Activated CD4-positive, alpha-beta T cell treated with anti-CD3 and anti-CD28 coated beads, Interleukin-2, amount 10 ng/mL, durations not matched to agents 7 days and 5 days (primary cell): ENCODE data around the gene GRM3. TPM values are rescaled to one million over a fixed set of nuclear protein-coding genes. Genes with fewer than 3 reads are reported as not detected.

Experiments used
- CTCF ChIA-PET: fragments of 350-600 bp; sonication (Branson Sonifier 250); formaldehyde crosslinking; loops from one replicate; lab custom pipeline; 2021; ENCODE audit warnings: antibody characterized with exemption; lab: Charles Lee
- POLR2A ChIA-PET: fragments of 350-600 bp; sonication (Branson Sonifier 250); formaldehyde crosslinking; loops from one replicate; lab custom pipeline; 2021; ENCODE audit warnings: antibody characterized with exemption; lab: Charles Lee
- DNase-seq: peaks from one replicate; pipeline ENCODE4 v3.0.0-alpha.2; 2020
- H3K27ac Mint-ChIP-seq: one replicate; pipeline ENCODE4 v1.8.0; 2021; ENCODE audit warnings: mild to moderate bottlenecking, moderate library complexity, mixed read lengths
- H3K27me3 Mint-ChIP-seq: one replicate; pipeline ENCODE4 v1.8.0; 2021; ENCODE audit warnings: mixed read lengths
- H3K36me3 Mint-ChIP-seq: one replicate; pipeline ENCODE4 v1.8.0; 2021; ENCODE audit warnings: low read depth, mixed read lengths
- H3K4me1 Mint-ChIP-seq: one replicate; pipeline ENCODE4 v1.8.0; 2021; ENCODE audit warnings: mixed read lengths
- H3K4me3 Mint-ChIP-seq: one replicate; pipeline ENCODE4 v1.8.0; 2021; ENCODE audit warnings: mild to moderate bottlenecking, moderate library complexity, mixed read lengths
- H3K9me3 Mint-ChIP-seq: one replicate; pipeline ENCODE4 v1.8.0; 2021; ENCODE audit warnings: mixed read lengths
- total RNA-seq, 2 experiments: library from RNA; stranded (reverse); gene quantifications; one replicate each; pipeline ENCODE4 v1.2.3, GENCODE V29; 2021

GRM3 gene
- total RNA-seq, 2 experiments from 2014 or later, result not detected

DNA sequence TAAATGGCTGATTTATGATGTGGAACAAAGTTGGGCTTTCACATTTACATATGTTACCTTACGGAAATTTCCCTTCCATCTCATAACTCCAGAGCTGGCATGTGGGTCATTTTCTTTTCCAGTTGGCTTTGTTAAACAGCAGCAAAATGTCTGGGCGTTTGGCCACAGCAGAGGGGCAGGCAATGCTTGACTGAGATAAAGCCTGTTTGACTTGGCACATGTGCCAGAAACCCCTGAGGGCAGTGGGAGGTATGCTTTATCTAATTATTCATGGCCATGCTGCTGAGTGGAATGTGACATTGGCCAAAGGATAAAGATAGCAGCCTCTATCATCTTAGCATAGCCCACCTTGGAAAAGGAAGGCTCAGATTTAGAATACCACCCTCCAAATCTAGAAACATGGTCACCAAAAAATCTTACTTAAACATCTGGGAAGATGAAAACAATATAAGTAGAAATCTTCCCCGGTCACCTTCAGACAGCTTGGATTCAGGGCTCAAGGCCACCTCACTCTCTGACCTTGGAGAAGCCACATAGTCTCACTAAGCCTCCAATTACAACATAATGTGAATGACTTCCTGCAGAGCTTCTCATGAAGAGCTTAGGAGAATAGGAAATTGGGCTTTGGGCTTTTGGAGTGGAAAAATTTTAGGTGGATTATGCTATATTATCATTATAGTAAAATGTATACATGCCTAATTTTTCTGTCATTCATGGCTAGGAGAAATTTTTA lies 101.5 kb downstream of the GRM3 start:
- Mint-ChIP-seq H3K4me1 (no peaks in the 10 kb centered on the region), H3K27me3 (no peaks in the 10 kb centered on the region), H3K36me3 (no peaks in the 10 kb centered on the region), H3K9me3 (no peaks in the 10 kb centered on the region), H3K27ac (no peak overlapping the region), H3K4me3 (no peak overlapping the region)
- DNase-seq, result no peak
- ChIA-PET POLR2A (no interaction called here), CTCF (interaction anchor here (1.4 kb wide), 1 partner anchor 69 kb away, joined by 3 read pairs; no protein-coding TSS in a partner anchor)

DNA sequence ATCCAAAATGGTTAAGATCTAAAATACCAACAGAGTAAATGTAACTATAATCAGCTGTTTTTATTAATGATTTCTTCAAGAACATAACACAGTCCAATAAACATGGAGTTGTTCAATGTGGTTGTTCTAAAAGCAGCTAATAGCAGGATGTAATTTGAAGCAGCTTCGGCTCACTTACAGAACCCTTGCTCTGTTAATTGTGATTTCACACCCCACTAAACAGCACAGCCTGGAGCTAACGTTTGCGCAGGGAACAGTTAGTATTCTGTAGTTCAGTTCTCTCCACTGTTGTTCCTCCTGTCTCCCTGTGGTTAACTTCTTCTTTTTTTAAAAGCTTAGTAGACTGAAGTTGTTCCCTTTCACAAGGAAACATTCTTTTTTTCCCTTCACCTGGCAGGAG lies 104.0 kb downstream of the GRM3 start:
- CTCF ChIA-PET, result no interaction called here
- POLR2A ChIA-PET, result no interaction called here
- Mint-ChIP-seq H3K36me3 (no peaks in the 10 kb centered on the region), H3K27ac (no peak overlapping the region), H3K9me3 (no peaks in the 10 kb centered on the region), H3K4me1 (no peaks in the 10 kb centered on the region), H3K27me3 (no peaks in the 10 kb centered on the region), H3K4me3 (no peak overlapping the region)
- no peak for DNase-seq

- Mint-ChIP-seq H3K9me3 (no peaks in the 10 kb centered on the region), H3K27me3 (no peaks in the 10 kb centered on the region), H3K4me1 (no peaks in the 10 kb centered on the region), H3K4me3 (no peak overlapping the region), H3K27ac (no peak overlapping the region), H3K36me3 (no peaks in the 10 kb centered on the region)
- ChIA-PET CTCF (no interaction called here), POLR2A (no interaction called here)
- DNase-seq, result no peak
Measured at GRCh38 chr7:86748201-86748600, 104.5 kb downstream of the GRM3 start.

GRCh38 chr7:86748843-86749719 lies 105.4 kb downstream of the GRM3 start:
- H3K4me3 Mint-ChIP-seq, result no peak overlapping the region
- no peaks in the 10 kb centered on the region for H3K4me1 Mint-ChIP-seq
- H3K27ac Mint-ChIP-seq, result no peak overlapping the region
- POLR2A ChIA-PET, result no interaction called here
- DNase-seq, result no peak
- CTCF ChIA-PET, result no interaction called here
- no peaks in the 10 kb centered on the region for H3K36me3 Mint-ChIP-seq
- H3K27me3 Mint-ChIP-seq, result no peaks in the 10 kb centered on the region
- no peaks in the 10 kb centered on the region for H3K9me3 Mint-ChIP-seq

DNA sequence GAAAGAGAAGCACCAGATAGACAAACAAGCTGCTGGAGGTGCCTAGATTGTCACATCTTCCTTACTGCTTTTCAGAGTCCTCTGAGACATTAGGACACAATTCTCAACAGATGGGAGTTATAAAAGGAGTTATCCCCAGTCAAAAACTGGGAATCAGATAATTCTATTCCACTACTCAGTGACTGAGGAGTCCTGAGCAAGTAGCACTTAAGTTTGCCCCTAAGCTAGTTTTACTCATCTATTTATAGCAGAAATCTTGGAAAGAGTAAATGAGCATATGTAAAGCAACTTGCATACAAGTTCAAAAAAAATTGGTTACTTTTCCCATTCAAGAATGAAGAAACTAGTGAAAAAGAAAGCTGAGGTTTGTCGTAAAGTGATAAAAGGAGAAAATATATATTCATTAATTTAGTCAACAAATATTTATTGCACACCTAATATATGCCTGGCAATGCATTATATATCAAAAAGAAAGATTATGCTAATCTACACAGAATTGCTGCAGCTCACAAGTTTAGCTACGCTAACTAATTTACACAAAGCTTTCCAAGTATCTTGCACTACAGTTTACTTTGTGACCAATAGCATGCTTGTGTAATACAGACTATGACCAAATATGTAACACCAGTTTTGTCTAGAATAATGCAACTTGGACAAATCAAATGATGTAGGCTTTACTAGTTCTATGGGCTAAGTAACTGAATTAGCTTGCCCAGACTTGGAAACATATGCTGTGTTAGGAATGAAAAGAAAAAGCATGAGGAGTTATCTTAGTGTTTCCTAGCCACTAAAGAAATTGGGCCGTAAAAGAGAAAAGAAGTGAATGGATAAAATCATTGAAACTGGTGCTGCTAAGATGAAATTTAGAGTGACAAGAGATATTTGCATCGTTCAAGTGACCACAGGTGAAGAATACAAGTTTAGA lies 106.3 kb downstream of the GRM3 start:
- Mint-ChIP-seq H3K4me1 (no peaks in the 10 kb centered on the region), H3K36me3 (no peaks in the 10 kb centered on the region), H3K4me3 (no peak overlapping the region), H3K9me3 (no peaks in the 10 kb centered on the region), H3K27me3 (no peaks in the 10 kb centered on the region), H3K27ac (no peak overlapping the region)
- DNase-seq, result no peak
- POLR2A ChIA-PET, result no interaction called here
- CTCF ChIA-PET, result no interaction called here

DNA sequence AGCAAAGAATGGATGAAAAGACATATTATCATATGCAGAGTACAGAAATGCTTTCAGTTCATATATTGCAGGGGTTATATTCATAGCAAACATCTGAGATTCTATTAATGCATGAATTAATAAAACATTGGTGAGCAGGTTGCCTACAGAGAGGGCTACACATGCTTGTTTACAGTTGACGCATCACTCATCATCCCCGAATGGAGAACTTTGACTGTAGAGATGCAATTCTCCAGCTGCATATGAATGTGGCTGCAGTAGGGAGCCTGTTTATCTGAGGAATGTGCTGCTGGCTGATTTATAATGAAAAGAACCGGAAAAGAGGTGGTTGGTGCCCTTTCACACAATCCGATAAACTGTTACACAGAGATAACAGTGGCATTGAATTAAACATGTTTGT lies 116.5 kb downstream of the GRM3 start:
- ChIA-PET POLR2A (no interaction called here), CTCF (no interaction called here)
- Mint-ChIP-seq H3K27me3 (peaks cover 3% of the 10 kb centered on the region), H3K9me3 (no peaks in the 10 kb centered on the region), H3K4me1 (no peaks in the 10 kb centered on the region), H3K27ac (no peak overlapping the region), H3K36me3 (no peaks in the 10 kb centered on the region), H3K4me3 (no peak overlapping the region)
- DNase-seq, result no peak

DNA sequence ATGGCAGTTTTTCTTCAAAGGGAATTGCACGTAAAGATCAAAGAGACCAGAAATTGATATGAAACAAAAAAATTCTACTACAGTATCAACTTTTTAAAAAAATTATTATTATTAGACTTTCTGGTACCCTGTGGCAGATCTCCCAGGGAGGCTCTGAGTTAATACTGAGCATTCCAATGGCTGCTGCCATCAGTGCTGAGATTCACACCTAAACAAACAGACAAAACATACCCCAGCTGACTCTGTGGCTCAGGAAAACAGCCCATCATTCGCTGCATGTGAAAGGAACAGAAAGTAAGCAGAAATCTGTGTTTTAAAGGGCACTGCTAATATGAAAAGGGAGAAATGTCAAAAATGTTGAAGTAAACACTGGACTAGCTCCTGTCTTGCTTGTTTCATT lies 118.4 kb downstream of the GRM3 start:
- no peaks in the 10 kb centered on the region for H3K36me3 Mint-ChIP-seq
- POLR2A ChIA-PET, result no interaction called here
- H3K4me1 Mint-ChIP-seq, result no peaks in the 10 kb centered on the region
- no peak for DNase-seq
- CTCF ChIA-PET, result no interaction called here
- H3K9me3 Mint-ChIP-seq, result no peaks in the 10 kb centered on the region
- H3K27ac Mint-ChIP-seq, result no peak overlapping the region
- peaks cover 3% of the 10 kb centered on the region for H3K27me3 Mint-ChIP-seq
- H3K4me3 Mint-ChIP-seq, result no peak overlapping the region

DNA sequence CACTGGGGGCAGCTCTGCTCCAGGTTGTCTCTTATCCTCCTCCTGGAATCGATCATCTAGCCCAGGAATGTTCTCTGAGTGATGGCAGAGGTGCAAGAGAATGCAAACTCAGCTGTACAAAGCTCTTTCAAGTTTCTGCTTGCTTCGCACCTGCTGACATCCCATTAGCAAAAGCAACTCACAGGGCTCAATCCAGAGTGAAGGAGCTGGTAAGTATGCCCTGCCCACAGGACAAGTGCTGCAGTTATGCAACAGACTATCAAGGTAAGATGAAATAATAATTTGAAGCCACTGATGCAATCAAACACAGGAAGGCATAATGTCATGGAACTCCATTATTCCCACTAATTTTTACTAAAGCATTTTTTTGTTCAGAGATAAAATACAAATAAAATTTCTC lies 122.2 kb downstream of the GRM3 start:
- H3K27ac Mint-ChIP-seq, result no peak overlapping the region

DNA sequence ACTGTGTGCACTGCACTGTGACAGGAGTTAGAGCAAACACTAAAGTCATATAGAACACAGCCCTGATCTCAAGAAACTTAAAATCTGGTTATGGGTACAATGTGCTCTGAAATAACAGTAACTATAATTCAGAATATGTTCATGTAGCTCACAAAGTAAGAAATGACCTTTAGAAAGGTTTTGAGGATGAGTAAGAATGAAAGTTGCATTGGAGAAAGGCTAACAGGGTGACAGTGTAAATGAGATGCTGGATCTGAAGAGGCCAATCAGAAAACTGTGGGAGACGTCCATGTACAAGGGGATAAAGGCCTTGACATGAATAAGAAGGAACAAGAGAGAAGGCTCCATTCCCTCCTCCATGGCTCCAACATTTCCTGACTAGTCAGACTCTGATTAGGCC lies 124.7 kb downstream of the GRM3 start:
- Mint-ChIP-seq H3K36me3 (no peaks in the 10 kb centered on the region), H3K27me3 (no peaks in the 10 kb centered on the region), H3K27ac (no peak overlapping the region), H3K4me3 (no peak overlapping the region), H3K4me1 (no peaks in the 10 kb centered on the region), H3K9me3 (no peaks in the 10 kb centered on the region)
- POLR2A ChIA-PET, result no interaction called here
- CTCF ChIA-PET, result no interaction called here
- no peak for DNase-seq

More for the DNA sequence above, 122.2 kb downstream of the GRM3 start:
- no peaks in the 10 kb centered on the region for H3K4me1 Mint-ChIP-seq
- no peak for DNase-seq
- H3K9me3 Mint-ChIP-seq, result no peaks in the 10 kb centered on the region
- peaks cover 3% of the 10 kb centered on the region for H3K27me3 Mint-ChIP-seq
- CTCF ChIA-PET, result no interaction called here
- POLR2A ChIA-PET, result no interaction called here
- no peaks in the 10 kb centered on the region for H3K36me3 Mint-ChIP-seq
- H3K4me3 Mint-ChIP-seq, result no peak overlapping the region

- no peak for DNase-seq
- H3K36me3 Mint-ChIP-seq, result no peaks in the 10 kb centered on the region
- H3K4me3 Mint-ChIP-seq, result no peak overlapping the region
- no peak overlapping the region for H3K27ac Mint-ChIP-seq
- no peaks in the 10 kb centered on the region for H3K4me1 Mint-ChIP-seq
- H3K27me3 Mint-ChIP-seq, result no peaks in the 10 kb centered on the region
- CTCF ChIA-PET, result no interaction called here
- no peaks in the 10 kb centered on the region for H3K9me3 Mint-ChIP-seq
- POLR2A ChIA-PET, result no interaction called here
Measured at GRCh38 chr7:86768967-86769760, 125.5 kb downstream of the GRM3 start.

- Mint-ChIP-seq H3K4me3 (no peak overlapping the region), H3K27me3 (no peaks in the 10 kb centered on the region), H3K9me3 (no peaks in the 10 kb centered on the region), H3K27ac (no peak overlapping the region), H3K36me3 (no peaks in the 10 kb centered on the region), H3K4me1 (no peaks in the 10 kb centered on the region)
- CTCF ChIA-PET, result no interaction called here
- no peak for DNase-seq
- POLR2A ChIA-PET, result no interaction called here
Measured at GRCh38 chr7:86773309-86773708, 129.6 kb downstream of the GRM3 start.

- DNase-seq, result no peak
- H3K27ac Mint-ChIP-seq, result no peak overlapping the region
- no peak overlapping the region for H3K4me3 Mint-ChIP-seq
- no peaks in the 10 kb centered on the region for H3K4me1 Mint-ChIP-seq
- no peaks in the 10 kb centered on the region for H3K9me3 Mint-ChIP-seq
- H3K27me3 Mint-ChIP-seq, result no peaks in the 10 kb centered on the region
- ChIA-PET CTCF (interaction anchor here (1.4 kb wide), 1 partner anchor 9 kb away, joined by 3 read pairs; no protein-coding TSS in a partner anchor), POLR2A (no interaction called here)
- no peaks in the 10 kb centered on the region for H3K36me3 Mint-ChIP-seq
Measured at GRCh38 chr7:86775203-86775602, 131.5 kb downstream of the GRM3 start.
